Spinal cord (tissue), 10 donors: Measurements from ENCODE around the gene ZNF598. TPM values are rescaled to one million over a fixed set of nuclear protein-coding genes. Genes with fewer than 3 reads are reported as not detected.

ENCODE experiments used
- DNase-seq, 6 donors: peaks; one replicate each; pipeline versions ENCODE4 v3.0.0 to v3.0.0-alpha.2; 2013 to 2015; ENCODE audit warnings: low spot score in 6 of 6, low read depth in 4 of 6
- H3K27ac ChIP-seq: one replicate; pipeline ENCODE4 v1.5.1; 2013; ENCODE audit warnings: low read depth, low read length, control low read depth
- H3K27me3 ChIP-seq: one replicate; pipeline ENCODE4 v1.6.1; 2013; ENCODE audit warnings: low read length; ENCODE audit not compliant: control insufficient read depth, insufficient read depth
- H3K36me3 ChIP-seq: one replicate; pipeline ENCODE4 v1.6.1; 2013; ENCODE audit warnings: low read length; ENCODE audit not compliant: control insufficient read depth, insufficient read depth
- H3K4me1 ChIP-seq: one replicate; pipeline ENCODE4 v1.6.1; 2013; ENCODE audit warnings: low read length; ENCODE audit not compliant: control insufficient read depth, insufficient read depth
- H3K4me3 ChIP-seq: one replicate; pipeline ENCODE4 v1.5.1; 2013; ENCODE audit warnings: low read depth, low read length, control low read depth
- H3K9me3 ChIP-seq: one replicate; pipeline ENCODE4 v1.6.1; 2013; ENCODE audit warnings: low read length; ENCODE audit not compliant: control insufficient read depth, insufficient read depth
- WGBS: methylation state at CpG from one replicate; pipeline ENCODE4 v1.1.5; 2013; ENCODE audit warnings: missing lambda C conversion rate; ENCODE audit not compliant: insufficient coverage; 5-methylcytosine and 5-hydroxymethylcytosine counted together
- polyA plus RNA-seq, 2 donors: library from polyadenylated mRNA; unstranded; fragments of 120-200 nt; gene quantifications; one replicate each; pipeline ENCODE4 v1.2.1, GENCODE V29; 2013; ENCODE audit not compliant: insufficient read length in 2 of 2
- total RNA-seq, 2 donors: library from RNA; depleted of rRNA in 1 of 2; stranded (reverse); fragments of 120-200 nt in 1 of 2; fragments of >200 nt in 1 of 2; gene quantifications; one replicate each; pipeline versions ENCODE4 v1.2.3 to v1.2.4, GENCODE V29; 2013 to 2014
- donor health status: healthy.

ZNF598 gene
- total and polyA plus RNA-seq, 4 donors = 5.4 to 31.7 (median 18.5) TPM

DNA sequence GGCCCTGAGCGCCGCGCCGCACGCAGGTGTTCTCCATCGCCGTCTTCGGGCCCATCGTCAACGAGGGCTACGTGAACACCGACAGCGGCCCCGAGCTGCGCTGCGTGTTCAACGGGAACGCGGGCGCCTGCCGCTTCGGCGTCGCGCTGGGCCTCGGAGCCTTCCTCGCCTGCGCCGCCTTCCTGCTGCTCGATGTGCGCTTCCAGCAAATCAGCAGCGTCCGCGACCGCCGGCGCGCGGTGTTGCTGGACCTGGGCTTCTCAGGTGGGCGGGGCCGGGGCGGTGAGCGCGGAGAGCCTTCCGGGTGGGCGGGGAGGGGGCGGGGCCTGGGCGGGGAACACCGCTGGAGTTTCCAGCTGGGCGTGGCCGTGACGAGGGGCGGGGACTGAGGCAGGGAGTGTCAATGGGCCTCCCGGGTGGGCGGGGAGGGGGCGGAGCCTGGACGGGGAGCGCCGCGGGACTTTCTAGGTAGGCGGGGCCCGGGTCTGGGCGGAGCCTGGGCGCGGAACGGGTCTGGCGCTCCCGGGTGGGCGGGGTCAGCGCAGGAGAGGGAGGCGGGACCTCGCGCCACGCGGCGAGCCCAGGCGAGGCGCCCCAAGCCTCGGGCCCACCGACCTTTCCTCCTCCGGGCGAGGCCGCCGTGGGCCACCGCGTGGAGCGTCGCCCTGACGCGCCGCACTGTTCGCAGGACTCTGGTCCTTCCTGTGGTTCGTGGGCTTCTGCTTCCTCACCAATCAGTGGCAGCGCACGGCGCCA lies 17.5 kb downstream of the ZNF598 start:
- H3K36me3 ChIP-seq = peaks cover 43% of the 10 kb centered on the region
- H3K4me3 ChIP-seq = peak overlapping the region; percentile 24
- H3K9me3 ChIP-seq = no peaks in the 10 kb centered on the region
- peaks cover 37% of the 10 kb centered on the region for H3K4me1 ChIP-seq
- no peak overlapping the region for H3K27ac ChIP-seq
- WGBS = under 1% methylated on average over 80 of the region's 96 CpGs
- peaks cover 32% of the 10 kb centered on the region for H3K27me3 ChIP-seq
- peak in 5 of 6 donors; percentile 58 to 95 (median 78) for DNase-seq

DNA sequence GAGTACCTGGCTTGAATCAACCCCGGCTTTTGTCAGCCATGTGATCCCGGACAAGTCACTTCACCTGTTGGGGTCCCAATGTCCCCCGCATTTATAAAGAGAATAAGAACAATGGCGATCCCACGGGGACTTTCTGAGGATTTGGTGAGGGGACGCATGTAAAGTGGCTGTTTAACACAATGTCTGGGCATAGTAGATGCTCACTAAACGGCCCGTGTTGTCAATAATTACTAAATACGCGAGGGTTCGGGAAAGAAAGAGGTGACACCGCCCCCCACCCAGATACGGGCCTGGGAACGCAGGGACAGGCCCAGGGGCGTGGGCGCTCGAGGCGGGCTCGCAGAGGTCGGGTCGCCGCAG lies 18.1 kb downstream of the ZNF598 start:
- H3K27ac ChIP-seq = no peak overlapping the region
- no peak overlapping the region for H3K4me3 ChIP-seq
- peaks cover 43% of the 10 kb centered on the region for H3K36me3 ChIP-seq
- peaks cover 37% of the 10 kb centered on the region for H3K4me1 ChIP-seq
- WGBS = 9% methylated on average over 22 of the region's 22 CpGs
- peaks cover 32% of the 10 kb centered on the region for H3K27me3 ChIP-seq
- H3K9me3 ChIP-seq = no peaks in the 10 kb centered on the region
- no peak for DNase-seq

DNA sequence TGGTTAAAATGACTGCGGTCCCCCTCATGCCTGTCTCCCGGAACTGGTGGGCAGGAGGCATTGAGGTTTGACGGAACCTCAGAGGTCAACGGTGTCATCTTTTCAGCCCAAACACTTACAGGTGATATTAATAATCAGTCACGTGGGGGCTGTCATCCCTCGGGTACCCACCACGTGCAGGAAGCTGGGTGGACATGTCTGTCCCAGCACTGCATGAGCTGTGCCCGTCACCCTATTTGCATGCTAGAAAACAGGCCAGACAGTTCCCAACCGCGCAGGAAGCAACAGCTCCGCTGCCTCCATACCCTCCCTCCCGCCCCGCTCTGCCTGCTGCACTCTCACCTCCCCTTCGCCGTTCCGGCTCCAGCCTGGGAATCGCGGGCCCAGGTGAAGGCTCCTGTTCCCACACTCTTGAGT lies 18.5 kb downstream of the ZNF598 start:
- no peak overlapping the region for H3K27ac ChIP-seq
- DNase-seq = peak in 1 of 6 donors; percentile 19
- WGBS = 4% methylated on average over 15 of the region's 18 CpGs
- no peaks in the 10 kb centered on the region for H3K9me3 ChIP-seq
- peak overlapping the region; percentile 31 for H3K4me3 ChIP-seq
- peaks cover 32% of the 10 kb centered on the region for H3K27me3 ChIP-seq
- H3K36me3 ChIP-seq = peaks cover 43% of the 10 kb centered on the region
- H3K4me1 ChIP-seq = peaks cover 39% of the 10 kb centered on the region

DNA sequence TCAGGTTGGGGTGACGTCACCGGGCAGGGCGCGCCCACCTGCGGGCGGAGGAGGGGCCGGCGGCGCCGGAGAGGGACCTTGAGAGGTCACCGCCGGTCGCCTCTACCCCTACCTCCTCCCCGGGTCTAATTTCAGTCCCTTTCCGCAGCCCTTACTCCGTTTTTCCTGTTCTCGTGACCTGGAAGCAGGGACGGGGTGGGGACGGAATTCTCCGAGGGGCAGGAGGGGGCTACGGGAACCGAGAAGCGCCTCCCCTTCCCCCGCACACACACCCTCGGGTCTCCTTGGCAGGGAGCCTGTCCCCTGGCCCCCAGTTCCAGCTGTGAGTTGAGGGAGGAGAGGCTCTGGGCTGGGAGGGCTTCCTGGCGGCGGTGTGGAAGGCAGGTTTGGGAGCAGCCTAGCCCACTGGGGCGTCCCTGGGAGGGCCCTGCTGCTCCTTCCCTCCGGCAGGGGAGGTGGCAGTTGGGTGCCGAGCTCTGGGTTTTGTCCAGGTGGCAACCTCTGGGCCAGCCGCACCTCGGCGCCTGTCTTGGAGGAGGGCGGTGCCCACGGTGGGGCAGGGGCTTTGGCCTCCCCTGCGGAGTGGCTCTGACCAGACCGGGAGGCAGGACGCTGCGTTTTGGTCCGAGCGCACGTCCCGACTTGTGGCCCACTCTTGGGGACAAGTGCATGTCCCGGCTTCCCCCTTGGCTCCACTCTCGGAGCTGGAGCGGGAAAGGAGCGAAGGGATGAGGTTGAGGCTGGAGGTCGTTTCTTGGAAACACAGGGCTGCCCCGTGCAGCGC lies 19.1 kb downstream of the ZNF598 start:
- H3K27me3 ChIP-seq = peaks cover 32% of the 10 kb centered on the region
- H3K4me3 ChIP-seq = peak overlapping the region; percentile 31
- 2% methylated on average over 41 of the region's 50 CpGs for whole genome bisulfite sequencing

DNA sequence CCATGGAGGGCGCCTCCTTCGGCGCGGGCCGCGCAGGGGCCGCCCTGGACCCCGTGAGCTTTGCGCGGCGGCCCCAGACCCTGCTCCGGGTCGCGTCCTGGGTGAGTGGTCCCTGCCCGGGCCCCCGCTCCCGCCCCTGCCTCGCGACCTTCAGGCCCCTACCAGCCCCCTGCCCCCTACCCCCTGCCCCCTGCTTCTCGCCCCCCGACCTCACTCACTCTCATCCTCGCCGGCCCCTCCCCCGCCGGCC lies 19.6 kb downstream of the ZNF598 start:
- Histone ChIP-seq H3K4me1 (peaks cover 50% of the 10 kb centered on the region), H3K36me3 (peaks cover 47% of the 10 kb centered on the region), H3K4me3 (peak overlapping the region; percentile 31), H3K27me3 (peaks cover 32% of the 10 kb centered on the region), H3K27ac (no peak overlapping the region), H3K9me3 (no peaks in the 10 kb centered on the region)
- DNase-seq = no peak
- under 1% methylated on average over 15 of the region's 25 CpGs for WGBS

More for the DNA sequence above, 19.1 kb downstream of the ZNF598 start:
- Histone ChIP-seq H3K4me1 (peaks cover 45% of the 10 kb centered on the region), H3K9me3 (no peaks in the 10 kb centered on the region), H3K36me3 (peaks cover 45% of the 10 kb centered on the region), H3K27ac (no peak overlapping the region)
- peak in 2 of 6 donors; percentile 28 to 67 for DNase-seq

DNA sequence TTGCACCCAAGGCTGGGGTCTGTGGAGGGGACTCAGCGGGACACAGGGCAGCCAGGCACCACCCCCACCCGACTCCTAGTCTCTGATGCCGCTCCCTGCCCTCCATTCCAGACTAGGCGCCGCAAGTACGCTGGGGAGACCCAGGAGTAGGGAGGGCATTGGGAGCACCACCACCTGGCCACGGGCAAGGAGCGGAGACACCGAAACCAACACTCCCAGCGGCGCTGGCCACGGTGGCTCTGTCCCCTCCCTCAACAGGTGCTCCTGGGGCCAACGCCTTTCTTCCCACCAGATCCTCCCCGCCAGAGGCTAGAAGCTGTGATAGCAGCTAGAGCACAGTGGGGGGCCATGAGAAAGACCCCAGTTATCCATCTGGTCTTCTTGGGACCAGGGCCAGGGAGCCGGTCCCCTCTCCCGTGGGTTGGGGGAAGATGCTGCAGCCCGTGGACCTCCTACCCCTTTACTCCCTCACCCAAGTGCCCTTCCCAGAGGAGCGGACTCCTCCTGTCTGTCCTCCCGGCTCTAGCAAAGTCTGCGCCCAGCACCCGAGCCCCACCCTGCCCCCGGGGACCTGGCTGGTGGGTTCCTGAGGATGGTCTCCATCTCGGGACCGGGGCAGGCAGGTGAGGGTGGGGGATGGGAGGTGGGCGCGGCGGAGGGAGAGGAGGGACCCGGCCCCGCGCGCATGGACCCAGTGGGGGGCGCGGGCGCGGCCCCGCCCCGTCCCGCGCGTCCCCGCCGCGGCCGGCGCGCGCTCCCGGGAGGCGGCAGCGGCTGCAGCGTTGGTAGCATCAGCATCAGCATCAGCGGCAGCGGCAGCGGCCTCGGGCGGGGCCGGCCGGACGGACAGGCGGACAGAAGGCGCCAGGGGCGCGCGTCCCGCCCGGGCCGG lies 20.2 kb downstream of the ZNF598 start, which contains the start of gene SYNGR3:
SYNGR3 (plus strand) TSS at position 762 of the 892 bp plus-strand sequence. CDS start 133 bp downstream, outside the sequence.
- peaks cover 46% of the 10 kb centered on the region for H3K36me3 ChIP-seq
- H3K9me3 ChIP-seq = no peaks in the 10 kb centered on the region
- H3K4me3 ChIP-seq = peak within 1 kb of the TSS; percentile 31
- peaks cover 56% of the 10 kb centered on the region for H3K4me1 ChIP-seq
- H3K27ac ChIP-seq = no peak within 1 kb of the TSS
- H3K27me3 ChIP-seq = peaks cover 32% of the 10 kb centered on the region
- peak in 2 of 6 donors; percentile 29 to 36 for DNase-seq
- under 1% methylated on average over 63 of the region's 67 CpGs for WGBS

DNA sequence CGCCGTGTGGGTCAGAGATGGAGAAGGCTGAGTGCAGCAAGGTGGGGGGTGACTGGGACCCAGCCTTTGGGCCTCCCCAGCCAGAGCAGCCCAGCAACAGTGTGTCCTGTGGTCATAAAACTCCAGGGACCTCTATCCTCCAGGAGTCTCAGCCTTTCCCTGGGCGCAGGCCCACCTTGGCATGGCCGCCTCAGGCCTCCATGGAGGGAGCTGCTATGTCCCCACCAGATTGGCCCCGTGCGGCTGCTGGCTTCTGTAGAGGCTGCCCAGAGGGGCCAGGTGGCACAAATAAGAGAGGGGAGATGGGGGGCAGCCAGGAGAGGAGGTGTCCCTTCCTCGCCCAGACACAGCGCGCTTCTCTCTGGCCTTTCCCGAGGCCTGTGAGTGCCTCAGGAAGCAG lies 22.4 kb downstream of the ZNF598 start:
- H3K27me3 ChIP-seq = peaks cover 32% of the 10 kb centered on the region

DNA sequence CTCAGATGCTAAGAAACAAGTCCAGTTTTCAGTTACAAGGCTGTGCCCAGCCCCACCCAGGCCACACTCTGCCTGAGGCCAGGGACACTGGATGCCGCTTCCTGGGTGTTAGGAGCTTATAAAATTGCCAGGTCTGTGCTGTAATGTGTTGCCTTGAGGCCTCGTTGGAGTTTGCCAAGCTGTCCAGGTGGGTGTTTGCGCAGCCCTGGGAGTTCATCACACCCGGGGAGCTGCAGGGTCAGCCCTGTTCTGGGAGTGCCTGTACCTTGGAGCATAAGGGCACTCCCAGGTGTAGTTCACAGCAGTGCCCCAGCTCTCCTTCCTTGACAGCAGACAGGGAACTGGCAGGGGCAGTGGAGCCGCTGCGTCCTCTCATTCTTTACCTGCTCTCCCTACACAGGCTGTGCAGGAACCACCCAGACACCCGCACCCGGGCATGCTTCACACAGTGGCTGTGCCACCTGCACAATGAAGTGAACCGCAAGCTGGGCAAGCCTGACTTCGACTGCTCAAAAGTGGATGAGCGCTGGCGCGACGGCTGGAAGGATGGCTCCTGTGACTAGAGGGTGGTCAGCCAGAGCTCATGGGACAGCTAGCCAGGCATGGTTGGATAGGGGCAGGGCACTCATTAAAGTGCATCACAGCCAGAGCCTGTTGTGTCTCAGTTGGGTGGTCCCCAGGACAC lies 24.0 kb downstream of the ZNF598 start:
- H3K4me1 ChIP-seq = peaks cover 66% of the 10 kb centered on the region
- H3K27ac ChIP-seq = no peak overlapping the region
- H3K27me3 ChIP-seq = peaks cover 29% of the 10 kb centered on the region
- no peaks in the 10 kb centered on the region for H3K9me3 ChIP-seq
- WGBS = 97% methylated on average over 14 of the region's 14 CpGs
- H3K4me3 ChIP-seq = no peak overlapping the region
- H3K36me3 ChIP-seq = peaks cover 34% of the 10 kb centered on the region
- no peak for DNase-seq

More for the DNA sequence above, 22.4 kb downstream of the ZNF598 start:
- no peak overlapping the region for H3K27ac ChIP-seq
- WGBS = 86% methylated on average over 5 of the region's 10 CpGs
- DNase-seq = no peak
- H3K4me3 ChIP-seq = no peak overlapping the region
- H3K36me3 ChIP-seq = peaks cover 32% of the 10 kb centered on the region
- no peaks in the 10 kb centered on the region for H3K9me3 ChIP-seq
- peaks cover 64% of the 10 kb centered on the region for H3K4me1 ChIP-seq
